ENCODE measurements around the gene IGSF3. TPM values are rescaled to one million over a fixed set of nuclear protein-coding genes. Genes with fewer than 3 reads are reported as not detected.
"Not testable (repeated sequence)": the region's sequence is repeated elsewhere in the genome, so short reads cannot be mapped to it uniquely, and the experiment has no call there.

IGSF3 gene
- total and polyA plus RNA-seq, 10 of the 15 experiments (the other 5 are each of a cell fraction or from before 2014, with no cell fraction given), result 1.4 to 18.0 (median 9.6) TPM

DNA sequence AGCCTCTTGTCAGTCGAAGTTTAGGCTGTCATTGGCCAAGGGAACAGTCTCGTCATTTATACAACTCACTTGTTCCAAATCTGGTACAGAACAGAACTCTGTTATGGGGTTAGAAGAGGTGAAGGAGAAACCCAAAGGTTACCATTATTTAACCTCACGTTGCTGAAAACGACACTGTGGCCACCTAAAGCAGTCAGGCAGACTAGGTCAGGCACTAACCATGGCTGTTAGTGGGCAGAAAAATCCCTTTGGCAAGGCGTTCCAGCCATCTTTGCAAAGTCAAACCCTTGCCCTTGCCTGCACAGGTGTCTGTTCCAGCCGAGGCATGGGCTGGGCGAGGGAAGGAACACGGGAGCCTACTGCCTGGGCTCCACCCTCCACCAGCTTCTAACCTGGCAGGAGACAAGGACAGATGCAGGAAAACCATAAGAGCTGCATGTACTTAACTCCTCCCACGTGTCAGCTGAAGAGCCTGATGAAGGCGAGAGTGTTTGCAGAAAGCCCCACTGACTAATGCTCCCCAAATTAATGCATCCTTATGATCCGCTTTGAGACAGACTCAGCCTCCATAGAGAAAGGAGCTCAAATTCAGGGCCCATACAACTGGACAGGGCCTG is 69.0 kb downstream of the IGSF3 start:
- H3K27ac ChIP-seq (ENCODE audit: control insufficient read depth, insufficient read depth); in situ Hi-C loops (cut with MboI); H3K4me3 ChIP-seq; DNase-seq (ENCODE audit: low read depth, low spot score); intact Hi-C loops (cut with micrococcal nuclease; ENCODE audit: unreplicated experiment); BruUV-seq (replicated peaks); FAIRE-seq; H3K79me2 ChIP-seq (ENCODE audit: control insufficient read depth, insufficient read depth, low read length); H3K9me3 ChIP-seq (replicated peaks; ENCODE audit: control insufficient read depth, insufficient read depth, low read length); H3K9ac ChIP-seq (ENCODE audit: control insufficient read depth, insufficient read depth, low read length); H2AFZ ChIP-seq (ENCODE audit: control insufficient read depth, low read depth, low read length); H3K4me2 ChIP-seq (ENCODE audit: control insufficient read depth, insufficient read depth); H4K20me1 ChIP-seq (ENCODE audit: control insufficient read depth, insufficient read depth); H3K36me3 ChIP-seq (ENCODE audit: control insufficient read depth in 2 of 2, insufficient read depth in 2 of 2, low read length in 1 of 2); POLR2A ChIA-PET; H3K27me3 ChIP-seq (replicated peaks in 1 of 2; ENCODE audit: control insufficient read depth in 2 of 2, insufficient read depth in 2 of 2, low read length in 1 of 2): not testable (repeated sequence)
- peaks cover 20% of the 10 kb centered on the region for H3K4me1 ChIP-seq (ENCODE audit: control insufficient read depth, insufficient read depth, low read length)
- TF ChIP-seq BHLHE40 (IDR thresholded peaks at IDR 0.05; ENCODE audit: borderline replicate concordance in 1 of 2, low read depth in 2 of 2, low read length in 1 of 2) (peak in 1 of 2 experiments; percentile 20; a peak in 1 of 4 replicates), IKZF2 (IDR thresholded peaks at IDR 0.05) (0 out of 4 replicates have a peak, but pooled peaks of 1 of the 2 experiments have one; percentile 16), IKZF1 (conservative IDR thresholded peaks at IDR 0.05) (0 out of 2 replicates have a peak, but pooled peaks have one; percentile 23), NR2F1 (conservative IDR thresholded peaks at IDR 0.05) (peak; percentile 55; the same call in 1 of the 2 replicates)
- ChIA-PET RAD21 (ENCODE audit: unreplicated experiment) (interaction anchor here (0.8 kb wide), 1 partner anchor 69 kb away, joined by 3 read pairs; the partner anchor contains the start of gene IGSF3), CTCF (interaction anchor here (0.9 to 1.1 kb wide), 3 partner anchors 24 to 73 kb away, joined by 3 to 6 read pairs (median 4); no protein-coding TSS in a partner anchor), SMC1A (ENCODE audit: uncharacterized antibody, unreplicated experiment) (interaction anchor here (1.0 to 1.9 kb wide), 2 partner anchors 11 to 24 kb away, joined by 5 read pairs; no protein-coding TSS in a partner anchor)
- WGBS (ENCODE audit: insufficient coverage, insufficient replicate concordance, low lambda C conversion rate, missing lambda C conversion rate), result 13% methylated on average over 11 of the region's 11 CpGs
- peak; percentile 7 for ATAC-seq

DNA sequence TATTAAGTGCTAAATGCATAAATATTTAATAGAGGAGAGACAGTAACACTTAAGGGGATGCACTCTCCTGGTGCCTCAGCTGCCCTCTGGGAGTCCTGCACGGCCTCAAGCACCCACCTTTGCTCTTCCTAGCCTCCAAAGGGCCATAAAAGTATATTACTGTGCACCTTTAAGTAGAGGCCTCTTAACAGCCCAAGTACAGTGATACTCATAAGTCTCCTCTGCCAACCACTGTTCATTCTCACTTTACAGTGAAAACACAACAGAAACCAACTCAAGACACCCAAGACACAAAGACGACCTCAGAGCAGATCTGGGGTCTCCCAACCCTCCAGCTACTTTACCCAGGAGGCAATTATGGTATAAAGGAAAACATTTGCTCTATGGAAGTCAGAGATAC is 70.1 kb downstream of the IGSF3 start:
- H4K20me1 ChIP-seq (ENCODE audit: control insufficient read depth, insufficient read depth); BruUV-seq (replicated peaks); H3K79me2 ChIP-seq (ENCODE audit: control insufficient read depth, insufficient read depth, low read length); H3K27me3 ChIP-seq (replicated peaks in 1 of 2; ENCODE audit: control insufficient read depth in 2 of 2, insufficient read depth in 2 of 2, low read length in 1 of 2); H3K4me3 ChIP-seq; H2AFZ ChIP-seq (ENCODE audit: control insufficient read depth, low read depth, low read length); H3K36me3 ChIP-seq (ENCODE audit: control insufficient read depth in 2 of 2, insufficient read depth in 2 of 2, low read length in 1 of 2); intact Hi-C loops (cut with micrococcal nuclease; ENCODE audit: unreplicated experiment); H3K27ac ChIP-seq (ENCODE audit: control insufficient read depth, insufficient read depth); H3K9me3 ChIP-seq (replicated peaks; ENCODE audit: control insufficient read depth, insufficient read depth, low read length); DNase-seq (ENCODE audit: low read depth, low spot score); in situ Hi-C loops (cut with MboI); H3K9ac ChIP-seq (ENCODE audit: control insufficient read depth, insufficient read depth, low read length): not testable (repeated sequence)
- TF ChIP-seq NFIC (IDR thresholded peaks at IDR 0.05; ENCODE audit: low read depth, low read length) (0 out of 2 replicates have a peak, but pooled peaks have one; percentile 32), RUNX3 (IDR thresholded peaks at IDR 0.05; ENCODE audit: low read length) (peak; percentile 50), IRF4 (IDR thresholded peaks at IDR 0.05; ENCODE audit: low read depth, low read length) (0 out of 2 replicates have a peak, but pooled peaks have one; percentile 37), JUNB (IDR thresholded peaks at IDR 0.05) (peak; percentile 47), BCL11A (IDR thresholded peaks at IDR 0.05; ENCODE audit: low read depth, low read length) (peak; percentile 55; the same call in 1 of the 2 replicates)
- ChIA-PET POLR2A (interaction anchor here (0.6 kb wide), 1 partner anchor 11 kb away, joined by 3 read pairs; no protein-coding TSS in a partner anchor), SMC1A (ENCODE audit: uncharacterized antibody, unreplicated experiment) (interaction anchor here (0.8 to 3.0 kb wide), 10 partner anchors 11 to 75 kb away, joined by 3 to 57 read pairs (median 6); no protein-coding TSS in a partner anchor), RAD21 (ENCODE audit: unreplicated experiment) (interaction anchor here (1.0 to 3.1 kb wide), 7 partner anchors 11 to 81 kb away, joined by 3 to 42 read pairs (median 11); partner anchors contain the start of gene IGSF3), CTCF (interaction anchor here (1.5 to 4.9 kb wide), 5 partner anchors 12 to 76 kb away, joined by 6 to 90 read pairs (median 34); partner anchors contain the start of genes CD58 and IGSF3)
- peaks cover 20% of the 10 kb centered on the region for H3K4me1 ChIP-seq (ENCODE audit: control insufficient read depth, insufficient read depth, low read length)
- H3K4me2 ChIP-seq (ENCODE audit: control insufficient read depth, insufficient read depth), result peak overlapping the region; percentile 68; the same call in 1 of the 2 replicates
- WGBS (ENCODE audit: insufficient coverage, insufficient replicate concordance, low lambda C conversion rate, missing lambda C conversion rate), result 0% methylated on average over 2 of the region's 2 CpGs
- peak; percentile 68 for FAIRE-seq
- ATAC-seq, result peak; percentile 87
